Activated T-cell treated with anti-CD3 and anti-CD28 coated beads for 4 hours (primary cell): Measurements from ENCODE around the gene LKAAEAR1.

Experiments used
- DNase-seq: peaks from one replicate; pipeline ENCODE4 v3.0.0-alpha.2; 2020

LKAAEAR1 gene

DNA sequence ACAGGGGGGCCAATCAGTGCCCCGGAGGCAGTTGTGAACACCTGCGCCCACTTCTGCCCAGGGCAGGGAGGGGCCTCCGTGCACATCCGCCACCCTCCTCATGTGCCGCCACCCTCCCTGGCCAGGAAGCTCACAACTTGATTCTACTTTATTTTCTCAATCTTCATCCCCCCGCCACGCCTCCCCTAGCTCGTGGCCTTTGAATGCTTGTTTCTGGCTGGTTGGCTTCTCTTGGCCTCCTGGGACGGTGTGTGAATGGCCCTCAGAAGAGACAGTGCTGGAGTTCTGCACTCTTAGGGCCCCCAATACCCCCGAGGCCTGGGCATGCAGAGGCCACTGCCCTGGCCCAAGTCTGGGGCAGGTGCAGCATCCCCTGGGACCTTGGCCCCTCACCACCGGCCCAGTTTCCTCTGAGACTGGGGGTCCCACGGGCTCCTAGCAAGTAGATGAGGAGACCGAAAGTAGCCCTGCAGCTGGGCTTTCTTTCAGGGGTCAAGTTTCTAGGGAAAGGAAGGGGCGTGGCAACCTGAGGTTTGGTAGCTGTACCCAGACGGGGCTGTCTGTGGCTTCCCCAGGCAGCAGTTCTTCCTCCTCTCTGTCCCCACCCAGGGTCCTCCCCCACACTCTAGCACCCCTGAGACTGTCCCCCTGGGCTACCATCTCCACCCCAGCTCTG is 6.2 kb downstream of the LKAAEAR1 start:
- no peak for DNase-seq

DNA sequence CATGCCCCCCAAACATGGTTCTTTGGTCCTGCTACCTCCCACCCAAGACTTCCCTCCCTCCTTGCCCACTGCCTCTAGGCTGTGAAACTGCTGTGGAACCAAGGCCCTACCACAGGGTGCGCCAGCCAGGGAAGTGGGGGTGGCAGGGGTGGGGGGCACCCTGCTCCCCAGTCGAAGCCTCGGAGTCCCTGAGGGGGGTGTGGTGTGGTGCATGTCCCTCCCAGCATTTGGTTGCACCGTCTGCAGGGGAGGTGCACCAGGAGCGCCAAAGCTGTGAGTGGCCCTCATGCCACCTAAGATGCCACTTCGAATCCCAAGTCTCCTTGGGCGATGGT is 6.7 kb downstream of the LKAAEAR1 start:
- DNase-seq = no peak

DNA sequence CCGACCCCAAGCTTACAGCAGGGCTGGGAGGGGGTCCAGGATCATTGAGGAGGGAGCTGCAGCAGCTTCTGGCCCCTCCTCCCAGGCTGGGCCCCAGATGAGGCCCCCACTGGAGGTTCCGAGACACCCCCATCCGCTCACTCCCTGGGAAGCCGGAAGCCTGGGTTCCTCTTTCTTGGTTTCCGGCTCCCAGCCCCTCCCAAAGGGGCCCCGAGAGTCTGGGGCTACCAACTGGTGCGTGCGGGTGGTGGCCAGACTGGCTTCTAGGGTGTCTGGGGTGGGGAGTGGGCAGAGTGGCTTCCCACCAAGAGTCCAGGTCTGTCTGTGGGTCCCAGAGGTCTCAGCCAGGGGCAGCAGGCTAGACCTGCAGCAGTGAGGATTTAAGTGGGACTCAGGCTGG is 7.1 kb downstream of the LKAAEAR1 start:
- DNase-seq = no peak

DNA sequence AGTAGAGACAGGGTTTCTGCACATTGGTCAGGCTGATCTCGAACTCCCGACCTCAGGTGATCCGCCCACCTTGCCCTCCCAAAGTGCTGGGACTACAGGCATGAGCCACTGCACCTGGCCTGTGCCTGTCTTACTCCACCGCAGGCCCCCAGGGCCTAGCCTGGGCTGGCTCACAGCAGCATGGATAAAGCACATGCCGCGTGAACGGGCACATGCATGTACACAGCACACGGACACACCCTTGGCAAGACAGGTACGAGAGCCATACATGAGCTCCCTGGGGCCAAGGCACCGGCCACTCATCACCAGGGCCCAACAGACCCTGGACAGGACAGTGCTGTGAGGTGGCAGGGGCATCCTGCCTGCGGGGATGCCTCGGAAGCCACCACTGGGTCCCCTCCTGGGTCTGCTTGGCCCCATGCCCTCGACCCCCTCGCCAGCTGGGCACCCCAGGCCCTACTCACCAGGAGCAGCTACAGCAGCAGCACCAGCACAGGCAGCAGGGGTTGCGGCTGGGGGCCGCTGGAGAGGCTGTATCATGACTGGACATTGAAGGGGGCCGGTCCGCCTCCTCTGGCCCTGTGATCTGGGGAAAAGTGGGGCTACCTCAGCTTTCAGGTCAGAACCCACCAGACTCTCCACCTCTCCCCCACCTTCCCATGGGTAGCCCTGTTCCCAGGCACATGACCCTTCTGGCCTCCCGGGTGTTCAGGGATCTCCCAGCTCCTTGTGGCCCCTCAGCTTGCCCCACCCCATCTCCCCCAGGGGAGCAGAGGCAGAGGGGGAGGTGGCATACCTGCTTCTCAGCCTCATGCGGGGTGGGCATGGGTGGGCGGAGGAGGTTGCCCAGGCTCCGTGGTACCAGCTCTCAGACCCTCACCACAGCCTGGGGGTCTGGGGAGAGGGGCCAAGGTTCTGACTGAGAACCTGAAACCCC is 7.9 kb downstream of the LKAAEAR1 start:
- DNase-seq = no peak

DNA sequence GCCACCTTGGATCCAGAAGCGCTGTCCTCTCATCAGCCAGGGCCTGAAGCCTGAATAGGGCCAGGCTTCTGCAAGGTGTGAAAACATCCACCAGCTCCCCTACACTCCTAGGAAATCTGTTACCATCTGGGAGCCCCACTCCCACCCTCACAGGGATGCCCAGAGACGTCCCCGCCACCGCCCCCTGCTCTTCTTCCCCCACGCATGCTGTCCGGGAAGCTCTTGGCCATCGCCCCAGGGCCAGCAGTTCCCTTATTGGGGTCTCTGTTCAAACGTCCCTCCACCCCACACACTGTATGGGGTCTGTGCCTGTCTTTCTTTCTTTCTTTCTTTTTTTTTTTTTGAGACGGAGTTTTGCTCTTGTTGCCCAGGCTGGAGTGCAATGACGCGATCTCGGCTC is 8.6 kb downstream of the LKAAEAR1 start:
- DNase-seq = no peak

DNA sequence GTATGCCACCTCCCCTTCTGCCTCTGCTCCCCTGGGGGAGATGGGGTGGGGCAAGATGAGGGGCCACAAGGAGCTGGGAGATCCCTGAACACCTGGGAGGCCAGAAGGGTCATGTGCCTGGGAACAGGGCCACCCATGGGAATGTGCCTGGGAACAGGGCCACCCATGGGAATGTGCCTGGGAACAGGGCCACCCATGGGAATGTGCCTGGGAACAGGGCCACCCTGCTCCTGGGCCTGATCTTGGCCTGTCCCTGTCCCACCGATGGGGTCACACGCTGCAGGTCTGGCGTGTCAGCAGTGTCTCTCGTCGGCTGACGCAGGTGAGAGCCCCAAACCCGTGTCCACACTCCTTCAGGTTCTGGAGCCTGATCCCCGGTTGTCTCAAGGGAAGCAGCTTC is 9.2 kb downstream of the LKAAEAR1 start:
- DNase-seq = no peak

DNA sequence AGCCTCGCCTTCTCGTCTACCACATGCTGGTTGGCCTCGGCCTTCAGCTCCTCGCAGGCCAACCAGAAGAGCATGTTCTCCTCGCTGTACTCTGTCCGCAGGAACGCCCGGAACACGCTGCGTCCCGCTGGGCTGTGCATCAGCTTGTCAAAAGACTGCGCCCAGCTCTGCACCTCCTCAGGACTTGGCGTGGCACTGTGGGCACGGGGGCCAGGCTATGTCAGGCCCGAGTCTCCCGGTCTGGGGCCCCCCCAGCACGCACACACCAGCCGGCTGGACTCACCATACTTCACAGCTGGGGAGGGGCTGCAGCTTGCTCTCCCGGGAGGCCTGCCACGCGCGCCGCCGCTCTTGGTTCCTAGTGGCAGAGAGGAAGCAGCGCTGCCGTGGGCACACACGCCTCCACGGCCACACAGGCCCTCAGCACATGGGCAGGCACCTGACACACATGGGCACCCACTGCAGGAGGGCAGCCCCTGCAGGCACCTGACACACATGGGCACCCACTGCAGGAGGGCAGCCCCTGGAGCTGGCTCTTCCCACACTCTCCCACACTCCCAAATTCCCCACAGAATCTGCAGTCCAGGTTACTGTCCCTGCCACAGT is 9.9 kb downstream of the LKAAEAR1 start:
- no peak for DNase-seq

DNA sequence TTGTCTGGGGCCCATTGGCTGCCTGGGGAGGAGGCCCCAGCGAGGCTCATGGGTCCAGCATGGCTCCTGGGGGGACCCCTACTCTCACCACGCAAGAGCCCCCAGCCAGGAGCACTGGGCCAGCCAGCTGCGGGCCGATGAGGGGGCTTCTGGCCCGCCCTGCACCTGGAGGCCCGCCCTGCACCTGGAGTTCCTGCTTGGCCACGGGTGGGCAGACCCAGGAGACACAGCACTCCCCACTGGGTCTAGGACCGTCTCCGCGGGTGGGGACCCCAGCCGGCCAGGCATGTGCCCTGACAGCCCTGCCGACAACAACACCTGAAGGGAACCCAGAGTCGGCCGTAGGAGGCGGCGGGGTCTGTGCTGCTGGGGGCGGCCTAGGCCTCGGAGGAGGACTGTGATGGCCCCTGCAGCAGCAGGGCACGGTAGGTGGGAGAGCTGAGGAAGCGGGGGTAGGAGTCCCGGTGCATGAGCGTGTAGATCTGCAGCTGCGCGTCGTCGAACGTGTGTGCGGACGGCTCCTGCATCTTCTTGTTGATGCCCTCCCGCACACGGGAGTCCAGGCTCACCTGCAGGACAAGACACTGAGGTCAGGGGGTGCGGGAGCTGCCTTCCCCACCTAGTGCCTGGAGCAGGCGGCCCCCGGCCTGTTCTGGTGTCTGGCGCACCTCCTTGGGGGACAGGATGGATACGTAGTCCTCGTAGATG is 10.6 kb downstream of the LKAAEAR1 start:
- DNase-seq = no peak

DNA sequence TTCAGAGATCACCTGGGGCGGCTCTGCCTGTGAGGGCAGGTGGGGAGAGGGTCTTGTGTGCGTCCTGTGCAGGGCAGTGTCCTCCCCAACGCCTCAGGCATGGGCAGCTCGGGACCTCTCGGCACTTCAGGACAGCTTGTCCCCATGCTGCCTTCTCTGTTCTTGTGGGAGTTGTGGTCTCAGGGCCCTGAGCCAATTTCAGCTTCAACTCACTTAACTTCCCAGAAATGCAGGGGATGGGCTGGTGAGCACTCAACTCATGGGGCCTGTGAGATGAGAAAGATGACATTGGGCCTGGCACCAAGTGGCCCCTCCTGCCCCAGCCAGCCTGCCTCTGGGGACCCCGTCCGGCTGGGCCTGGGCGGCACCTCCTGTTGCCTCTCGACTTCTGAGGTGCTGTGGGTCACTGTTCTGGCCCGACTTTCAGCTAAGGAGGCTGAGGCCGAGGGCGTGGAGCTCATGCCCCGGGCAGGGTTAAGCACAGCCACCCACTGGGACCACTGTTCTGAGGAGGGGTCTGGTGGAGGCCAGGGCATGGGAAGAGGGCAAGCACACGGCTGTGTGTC is 11.6 kb downstream of the LKAAEAR1 start:
- no peak for DNase-seq

DNA sequence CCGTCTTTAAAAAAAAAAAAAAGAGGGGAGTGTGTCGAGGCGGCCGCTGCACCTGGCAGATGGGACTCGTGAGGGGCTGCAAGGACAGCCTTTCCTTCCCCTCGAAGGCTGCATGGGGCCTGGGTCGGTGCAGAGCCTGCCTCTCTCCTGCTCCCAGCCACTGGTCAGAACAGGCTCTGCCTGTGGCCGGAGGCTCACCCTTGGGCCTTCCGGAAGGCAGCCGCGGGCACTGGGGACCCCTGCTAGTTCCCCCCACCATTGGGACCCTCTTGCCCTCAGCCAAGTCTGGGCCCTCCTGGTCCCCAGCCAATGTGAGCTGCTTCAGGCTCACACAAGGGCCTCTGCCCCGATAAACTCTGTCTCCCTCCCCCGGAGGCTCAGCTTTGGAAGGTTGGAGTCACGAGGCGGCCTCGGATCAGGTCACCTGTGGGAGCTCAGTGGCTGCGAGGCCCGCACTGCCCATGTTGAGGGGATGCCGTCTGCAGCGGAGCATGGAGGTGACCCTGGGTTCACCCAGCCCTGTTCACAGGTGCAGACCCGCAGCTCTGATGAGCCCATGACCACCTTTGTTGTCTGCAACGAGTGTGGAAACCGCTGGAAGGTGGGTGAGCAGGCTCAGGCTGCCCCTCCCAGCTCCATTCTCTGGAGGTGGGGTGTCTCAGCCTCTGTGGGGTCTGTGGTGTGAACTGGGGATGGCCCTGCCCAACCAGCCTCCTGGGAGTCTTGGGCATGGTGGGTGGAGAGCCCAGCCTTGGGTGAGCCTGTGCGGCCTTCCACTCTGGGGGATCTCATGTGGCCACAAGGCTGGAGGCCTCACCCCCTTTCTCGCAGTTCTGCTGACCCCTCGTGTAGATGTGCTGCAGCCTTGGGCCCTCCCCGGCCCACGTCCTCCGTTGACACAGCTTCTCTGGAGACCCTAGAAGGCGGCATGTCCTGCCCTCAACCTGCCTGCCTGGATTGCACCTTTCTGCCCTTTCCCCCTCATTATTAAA is 12.6 kb downstream of the LKAAEAR1 start:
- no peak for DNase-seq

DNA sequence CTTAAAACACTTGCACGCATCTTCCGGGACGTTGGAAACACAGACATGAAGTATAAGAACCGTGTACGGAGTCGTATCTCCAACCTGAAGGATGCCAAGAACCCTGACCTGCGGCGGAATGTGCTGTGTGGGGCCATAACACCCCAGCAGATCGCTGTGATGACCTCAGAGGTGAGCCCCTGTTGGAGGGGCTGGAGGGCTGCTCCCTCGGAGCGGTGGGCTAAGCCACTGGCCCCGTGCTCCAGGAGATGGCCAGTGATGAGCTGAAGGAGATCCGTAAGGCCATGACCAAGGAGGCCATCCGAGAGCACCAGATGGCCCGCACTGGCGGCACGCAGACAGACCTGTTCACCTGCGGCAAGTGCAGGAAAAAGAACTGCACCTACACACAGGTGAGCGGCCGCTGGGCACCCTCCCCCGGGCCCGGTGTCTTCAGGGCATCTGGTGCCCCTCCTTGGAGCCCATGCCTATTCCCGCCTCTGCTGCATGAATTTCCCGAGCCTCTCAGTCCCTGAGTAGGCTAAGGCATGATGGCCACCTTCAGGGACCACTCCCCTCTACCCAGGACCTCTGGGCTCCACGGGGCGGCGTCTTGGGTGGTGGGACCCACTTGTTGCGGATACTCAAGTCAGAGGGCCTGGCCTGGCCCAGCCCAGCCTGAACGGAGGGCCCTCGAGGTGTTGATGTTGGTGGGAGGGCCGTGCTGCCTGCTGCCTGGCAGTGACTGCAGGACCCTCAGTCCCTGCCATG is 13.8 kb downstream of the LKAAEAR1 start:
- DNase-seq = no peak

DNA sequence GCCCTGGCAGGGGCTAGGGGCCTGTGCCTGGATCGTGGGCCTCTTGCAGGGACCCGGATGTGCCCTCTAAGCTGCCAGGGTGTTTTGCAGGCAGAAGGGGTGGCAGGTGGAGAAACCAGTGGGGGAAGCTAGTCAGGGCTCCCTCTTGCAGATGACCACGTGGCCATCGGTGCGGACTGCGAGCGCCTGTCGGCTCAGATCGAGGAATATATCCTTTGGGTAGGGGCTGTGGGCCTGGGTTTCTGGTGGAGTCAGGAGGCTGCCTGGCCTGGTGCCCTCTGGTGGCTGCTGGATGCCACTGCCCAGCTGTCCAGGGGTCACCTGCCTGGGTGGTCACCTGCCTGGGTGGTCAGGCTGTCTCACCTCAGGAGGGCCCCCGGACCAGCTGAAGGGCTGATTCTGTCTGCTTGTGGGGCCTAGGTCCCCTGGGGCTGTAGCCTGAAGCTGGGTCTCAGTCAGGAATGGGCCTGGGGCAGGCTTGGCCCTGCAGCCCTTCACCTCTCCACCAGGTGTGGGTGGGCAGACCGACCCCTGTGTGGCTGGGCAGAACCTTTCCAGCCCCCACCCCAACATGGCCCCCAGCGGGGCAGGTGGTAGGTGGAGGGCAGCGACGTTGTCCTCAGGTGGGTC is 14.5 kb downstream of the LKAAEAR1 start:
- no peak for DNase-seq

DNA sequence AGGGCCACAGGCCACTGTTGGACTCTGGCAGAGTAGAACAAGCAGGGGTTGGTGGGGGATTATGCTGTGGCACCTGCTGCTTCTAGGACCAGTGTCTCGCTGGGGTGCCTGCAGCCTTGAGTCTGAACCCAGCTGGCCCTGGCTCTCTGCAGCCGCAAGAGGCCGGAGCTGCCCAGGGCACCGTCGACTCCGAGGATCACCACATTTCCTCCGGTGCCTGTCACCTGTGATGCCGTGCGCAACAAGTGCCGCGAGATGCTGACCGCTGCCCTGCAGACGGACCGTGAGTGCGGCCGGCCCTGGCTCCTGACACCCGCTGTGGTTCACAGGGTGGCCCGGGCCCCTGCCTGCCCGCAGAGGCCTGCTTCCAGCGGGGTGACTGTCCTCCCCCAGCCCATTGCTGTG is 15.0 kb downstream of the LKAAEAR1 start:
- no peak for DNase-seq

DNA sequence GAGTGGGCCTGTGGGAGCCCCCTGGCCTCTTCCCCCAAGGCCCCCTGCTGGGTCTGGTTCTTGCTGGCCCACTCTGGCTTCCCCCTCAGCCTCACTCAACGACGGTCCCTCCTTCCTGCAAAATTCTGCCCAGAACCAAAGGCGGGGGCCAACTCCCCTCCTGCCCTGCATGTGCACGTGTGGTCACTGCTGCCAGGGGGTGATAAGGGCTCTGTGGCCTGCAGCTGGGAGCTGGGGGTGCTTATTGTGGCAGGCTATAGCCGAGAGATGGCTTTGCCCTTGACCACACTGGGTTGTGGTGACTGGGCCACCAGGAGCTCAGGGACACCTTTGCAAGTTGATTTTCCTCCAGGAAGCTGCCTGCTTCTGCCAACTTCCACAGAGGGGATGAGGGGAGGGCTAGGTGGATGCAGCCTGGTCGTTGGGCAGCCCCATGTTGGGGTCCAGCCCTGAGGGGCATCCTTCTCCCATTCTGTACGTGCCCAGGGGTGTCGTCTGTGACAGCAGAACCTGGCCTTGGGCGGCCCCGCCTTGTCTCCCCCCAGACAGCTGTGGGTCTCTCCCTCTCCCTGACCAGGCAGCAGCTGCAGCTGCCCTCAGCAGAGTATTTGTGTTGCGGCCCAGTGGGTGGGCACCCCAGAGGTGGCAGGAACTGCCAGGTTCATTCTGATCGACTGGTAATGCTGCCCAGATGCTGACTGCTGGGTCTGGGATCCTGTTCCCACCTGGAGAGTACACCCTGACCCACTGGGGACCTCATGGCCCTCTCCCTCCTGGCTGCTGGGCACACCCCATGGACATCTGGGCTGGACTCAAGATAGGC is 15.6 kb downstream of the LKAAEAR1 start:
- DNase-seq = no peak

DNA sequence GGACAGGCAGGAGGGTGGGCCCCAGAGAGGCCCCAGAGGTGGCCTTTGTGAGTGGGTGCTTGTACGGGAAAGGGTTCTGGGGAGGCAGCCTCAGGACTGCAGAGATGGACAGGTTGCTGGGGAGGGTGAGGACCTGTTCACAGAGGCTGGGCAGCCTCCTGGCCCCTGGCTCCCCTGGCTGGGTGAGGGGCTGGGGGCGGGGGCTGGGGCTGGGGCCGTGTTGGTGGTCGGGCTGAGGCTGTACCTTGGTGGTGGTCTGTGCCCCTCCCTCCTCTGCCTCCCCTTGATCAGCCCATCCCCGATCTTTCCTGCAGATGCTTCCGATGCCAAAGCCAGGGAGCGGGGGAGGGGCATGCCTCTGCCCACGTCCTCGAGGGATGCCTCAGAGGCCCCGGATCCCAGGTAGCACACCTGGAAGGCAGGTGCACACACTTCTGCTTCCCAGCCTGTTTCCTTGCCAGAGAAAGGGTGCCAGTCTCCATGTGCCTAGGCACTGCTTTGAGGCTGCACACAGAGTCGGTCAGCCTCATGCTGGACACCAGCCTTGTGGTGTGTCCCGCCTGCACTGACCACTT is 16.4 kb downstream of the LKAAEAR1 start:
- DNase-seq = no peak

DNA sequence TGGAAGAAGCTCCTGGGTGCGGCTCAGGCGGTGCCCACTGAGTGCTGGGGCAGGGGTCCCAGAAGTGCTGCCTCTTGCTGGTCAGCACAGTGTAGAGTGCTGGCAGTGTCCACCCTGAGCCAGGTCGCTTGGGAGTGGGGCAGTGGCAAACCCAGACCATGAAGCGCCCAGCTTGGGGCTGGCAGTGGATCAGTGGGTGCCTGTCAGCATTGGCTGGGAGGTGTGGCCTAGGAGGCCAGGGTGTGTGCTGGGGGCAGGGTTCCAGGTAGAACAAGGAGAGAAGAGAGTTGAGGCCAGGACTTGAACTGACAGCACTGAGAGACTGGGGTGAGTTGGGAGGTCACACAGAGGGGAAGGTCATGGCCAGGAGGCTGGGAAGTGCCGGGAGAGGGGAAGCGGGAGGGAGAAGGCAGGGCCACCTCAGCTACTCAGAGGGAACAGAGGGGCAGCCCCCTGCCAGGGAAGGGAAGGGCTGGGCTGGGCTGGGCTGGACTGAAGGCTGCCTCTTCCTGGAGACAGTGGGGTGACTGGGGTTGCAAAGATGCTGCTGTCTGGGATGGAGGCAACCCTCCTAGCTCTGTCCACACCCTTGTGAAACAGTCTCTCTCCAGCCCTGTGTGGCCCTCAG is 17.1 kb downstream of the LKAAEAR1 start:
- no peak for DNase-seq

DNA sequence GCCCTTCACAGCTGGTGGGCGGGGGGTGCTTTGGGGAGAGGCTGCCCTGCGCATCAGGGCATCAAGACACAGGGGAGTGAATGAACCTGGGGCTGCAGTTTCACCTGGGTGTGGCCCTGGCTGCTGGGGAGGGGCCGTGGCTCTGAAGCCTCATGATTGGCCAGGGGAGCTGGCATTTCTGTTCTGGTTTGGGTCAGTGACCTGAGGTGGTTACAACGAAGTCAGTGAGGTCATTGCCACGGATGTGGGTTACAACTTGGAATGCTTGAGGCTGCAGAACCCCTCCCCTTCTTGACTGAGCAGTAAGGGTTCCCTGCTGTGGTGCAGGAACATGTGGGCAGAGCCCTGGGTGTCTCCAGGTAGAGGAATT is 18.2 kb downstream of the LKAAEAR1 start:
- no peak for DNase-seq

DNA sequence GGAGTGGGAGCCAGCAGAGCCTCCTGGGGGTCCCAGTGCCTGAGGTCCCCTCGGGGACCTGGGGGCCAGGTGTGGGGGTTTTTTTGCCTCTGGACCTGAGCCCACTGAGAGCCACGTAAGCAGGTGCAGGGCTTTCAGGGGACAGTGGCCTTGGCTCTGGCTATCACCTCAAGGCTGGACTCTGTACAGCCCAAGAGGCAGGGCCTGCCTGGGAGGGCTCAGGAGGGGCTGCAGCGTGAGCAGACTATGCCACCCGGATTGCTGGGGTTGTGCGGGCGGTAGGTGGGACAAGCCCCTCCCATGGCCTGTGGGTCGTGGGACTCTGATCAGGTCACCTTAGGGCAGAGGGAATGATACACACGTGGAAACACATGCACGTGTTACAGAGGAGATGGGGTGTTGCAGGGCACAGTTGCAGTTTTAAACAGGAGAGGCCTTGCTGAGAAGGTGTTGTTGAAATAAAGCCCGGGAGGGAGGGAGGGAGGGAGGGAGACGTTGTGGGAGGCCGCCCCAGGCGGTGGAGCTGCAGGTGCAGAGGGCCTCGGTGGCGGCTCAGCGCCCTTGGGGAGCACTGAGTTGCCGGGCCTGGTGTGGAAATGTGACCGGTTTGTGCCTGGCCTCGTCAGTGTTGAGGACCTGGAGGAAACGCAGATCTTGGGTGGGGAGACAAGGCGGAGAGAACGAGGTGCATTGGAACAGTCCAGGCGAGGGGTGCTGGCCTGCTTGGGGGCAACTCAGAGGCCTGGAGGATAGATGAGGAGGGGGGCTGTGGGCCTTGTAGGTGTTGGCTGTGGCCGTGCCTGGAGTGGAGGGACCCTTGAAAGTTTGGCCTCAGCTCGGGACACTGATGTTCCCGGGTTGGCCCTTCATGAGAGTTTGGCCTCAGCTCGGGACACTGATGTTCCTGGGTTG is 18.9 kb downstream of the LKAAEAR1 start:
- DNase-seq = no peak
